Gastrocnemius medialis (tissue), 4 donors: Measurements from ENCODE around the gene SMG6.

Experiments used
- CTCF ChIP-seq, 5 experiments: fragments of 450-650 bp in 3 of 5; fragments of 200-600 bp in 2 of 5; sonication (generic) in 2 of 5; IDR thresholded peaks in 4 of 5; conservative IDR thresholded peaks in 1 of 5; 1 replicate in 4 of 5; 2 replicates in 1 of 5; pipeline ENCODE4 v1.5.1; 2016 to 2019; ENCODE audit warnings: antibody characterized with exemption in 5 of 5, mild to moderate bottlenecking in 3 of 5, moderate library complexity in 3 of 5
- POLR2A ChIP-seq, 2 donors: fragments of 450-650 bp; IDR thresholded peaks; one replicate each; pipeline ENCODE4 v1.6.1; 2017; ENCODE audit warnings: antibody characterized with exemption in 2 of 2, mild to moderate bottlenecking in 2 of 2, moderate library complexity in 2 of 2

GRCh38 chr17:2055292-2056205 lies 248.0 kb downstream of the SMG6 start:
- TF ChIP-seq POLR2A (IDR thresholded peaks at IDR 0.05), result no peak
- no peak for TF ChIP-seq CTCF (IDR thresholded peaks at IDR 0.05 in 4 of 5, conservative IDR thresholded peaks at IDR 0.05 in 1 of 5)
